ENCODE data around the gene DLGAP1.

DLGAP1 gene

GRCh38 chr18:4181882-4182568, 273.1 kb downstream of the DLGAP1 start:
- DNase-seq (ENCODE audit: low read depth, low spot score): no peak

- DNase-seq (ENCODE audit: low read depth, low spot score): no peak
Observed at GRCh38 chr18:4181086-4181485, 274.0 kb downstream of the DLGAP1 start.

- no peak for DNase-seq (ENCODE audit: low read depth, low spot score)
Observed at GRCh38 chr18:4172196-4173100, 282.7 kb downstream of the DLGAP1 start.

GRCh38 chr18:4157352-4157751, 297.8 kb downstream of the DLGAP1 start:
- DNase-seq (ENCODE audit: low read depth, low spot score): no peak

- DNase-seq (ENCODE audit: low read depth, low spot score): no peak
Observed at GRCh38 chr18:4146797-4147196, 308.3 kb downstream of the DLGAP1 start.

GRCh38 chr18:4144201-4144600, 310.9 kb downstream of the DLGAP1 start:
- DNase-seq (ENCODE audit: low read depth, low spot score): no peak

GRCh38 chr18:4143585-4143984, 311.5 kb downstream of the DLGAP1 start:
- no peak for DNase-seq (ENCODE audit: low read depth, low spot score)

- no peak for DNase-seq (ENCODE audit: low read depth, low spot score)
Observed at GRCh38 chr18:4142876-4143275, 312.2 kb downstream of the DLGAP1 start.

GRCh38 chr18:4134700-4135099, 320.4 kb downstream of the DLGAP1 start:
- DNase-seq (ENCODE audit: low read depth, low spot score): no peak

- DNase-seq (ENCODE audit: low read depth, low spot score): no peak
Observed at GRCh38 chr18:4130734-4131719, 324.1 kb downstream of the DLGAP1 start.

- no peak for DNase-seq (ENCODE audit: low read depth, low spot score)
Observed at GRCh38 chr18:4126939-4127338, 328.2 kb downstream of the DLGAP1 start.

- no peak for DNase-seq (ENCODE audit: low read depth, low spot score)
Observed at GRCh38 chr18:4125627-4126230, 329.4 kb downstream of the DLGAP1 start.

- no peak for DNase-seq (ENCODE audit: low read depth, low spot score)
Observed at GRCh38 chr18:4125224-4125623, 329.9 kb downstream of the DLGAP1 start.

GRCh38 chr18:4119813-4120212, 335.3 kb downstream of the DLGAP1 start:
- DNase-seq (ENCODE audit: low read depth, low spot score): no peak

GRCh38 chr18:4119127-4119648, 335.9 kb downstream of the DLGAP1 start:
- DNase-seq (ENCODE audit: low read depth, low spot score): no peak

GRCh38 chr18:4108016-4108415, 347.1 kb downstream of the DLGAP1 start:
- DNase-seq (ENCODE audit: low read depth, low spot score): no peak

- no peak for DNase-seq (ENCODE audit: low read depth, low spot score)
Observed at GRCh38 chr18:4107049-4107467, 348.0 kb downstream of the DLGAP1 start.

GRCh38 chr18:4106407-4107033, 348.6 kb downstream of the DLGAP1 start:
- DNase-seq (ENCODE audit: low read depth, low spot score): peak; percentile 13

GRCh38 chr18:4102901-4103300, 352.2 kb downstream of the DLGAP1 start:
- no peak for DNase-seq (ENCODE audit: low read depth, low spot score)

- DNase-seq (ENCODE audit: low read depth, low spot score): no peak
Observed at GRCh38 chr18:4101009-4101408, 354.1 kb downstream of the DLGAP1 start.

- DNase-seq (ENCODE audit: low read depth, low spot score): no peak
Observed at GRCh38 chr18:4096486-4096885, 358.6 kb downstream of the DLGAP1 start.
